CD4-positive, alpha-beta T cell treated with Interleukin-2 at 100 ng/mL for 4 hours (primary cell): ENCODE measurements around the gene THOP1.

Experiments
- DNase-seq: peaks from one replicate; pipeline ENCODE4 v3.0.0-alpha.2; 2020; ENCODE audit warnings: low spot score

THOP1 gene

GRCh38 chr19:2762783-2763496 lies 22.4 kb upstream of the THOP1 start:
- no peak for DNase-seq

DNA sequence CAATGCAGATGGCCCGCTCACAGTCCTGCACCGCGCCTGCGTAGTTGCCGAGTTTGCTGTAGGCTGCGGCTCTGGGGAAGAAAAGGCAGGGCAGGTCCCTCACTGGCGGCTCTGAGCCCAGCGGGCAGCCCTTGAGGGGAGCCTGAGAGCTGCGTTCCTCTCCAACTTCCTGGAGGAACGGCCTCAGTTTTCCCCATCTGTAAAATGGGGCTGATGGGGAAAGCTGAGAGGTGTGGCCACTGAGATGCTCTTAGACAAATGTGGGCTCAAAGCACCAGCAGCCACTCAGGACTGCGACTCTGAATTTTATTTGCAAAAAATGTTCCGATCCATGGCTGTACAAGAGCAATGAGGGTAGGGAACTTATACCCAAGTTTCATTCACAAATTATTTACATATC lies 21.6 kb upstream of the THOP1 start:
- DNase-seq, result no peak

GRCh38 chr19:2764945-2765344 lies 20.4 kb upstream of the THOP1 start:
- DNase-seq, result no peak

DNA sequence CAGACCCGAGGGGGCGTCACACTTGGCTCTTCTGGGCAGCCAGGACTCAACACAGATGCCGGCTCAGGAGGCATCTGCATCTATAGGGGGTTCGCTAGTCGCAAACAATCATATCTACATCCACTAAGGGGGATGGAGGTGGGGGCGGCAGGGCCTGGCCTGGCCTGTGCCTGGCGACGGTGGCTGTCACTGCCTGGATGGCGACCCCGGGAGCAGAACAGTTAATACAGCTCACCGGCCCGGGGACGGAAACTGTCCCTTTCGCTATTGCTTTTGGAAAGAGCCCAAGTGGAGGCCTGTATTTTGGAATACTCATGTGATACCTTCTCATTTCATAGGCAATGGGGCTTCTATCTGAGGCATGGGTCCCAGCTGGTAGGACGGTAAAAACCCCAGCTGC lies 19.9 kb upstream of the THOP1 start:
- DNase-seq, result no peak

DNA sequence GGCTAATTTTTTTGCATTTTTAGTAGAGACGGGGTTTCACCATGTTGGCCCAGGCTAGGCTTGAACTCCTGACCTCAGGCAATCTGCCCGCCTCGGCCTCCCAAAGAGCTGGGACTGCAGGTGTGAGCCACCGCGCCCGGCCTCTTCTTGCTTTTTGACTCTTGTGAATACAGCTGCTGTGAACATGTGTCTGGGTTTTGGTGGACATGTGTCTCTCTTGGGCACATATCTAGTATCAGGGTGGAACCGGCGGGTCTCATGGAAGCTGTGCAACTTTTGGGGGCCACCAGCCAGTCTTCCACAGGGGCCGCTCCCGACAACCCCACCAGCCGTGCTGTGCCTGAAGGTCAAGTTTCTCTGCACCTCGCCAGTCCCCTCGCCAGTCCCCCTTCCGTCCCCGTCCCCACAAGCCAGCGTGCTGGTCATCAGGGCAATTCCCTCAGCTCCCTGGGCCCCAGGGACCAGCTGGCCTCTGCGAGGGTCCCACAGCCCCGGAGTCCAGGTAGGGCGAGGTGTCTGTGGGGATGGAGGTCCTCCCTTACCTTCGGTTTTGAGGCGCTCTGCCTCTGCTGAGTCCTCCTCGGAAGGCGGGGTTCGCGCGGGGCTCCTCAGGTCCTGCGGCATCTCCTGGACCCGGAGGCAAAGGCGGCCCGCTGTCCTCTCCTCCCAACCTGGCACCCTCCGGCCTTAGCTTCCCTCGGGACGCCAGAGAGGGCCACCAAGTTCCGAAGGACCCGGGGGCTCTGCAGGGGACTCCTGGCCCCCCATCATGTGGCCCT lies 18.5 kb upstream of the THOP1 start:
- no peak for DNase-seq

GRCh38 chr19:2767688-2768087 lies 17.6 kb upstream of the THOP1 start:
- DNase-seq, result no peak

- DNase-seq, result no peak
Observed at GRCh38 chr19:2768365-2769132, 16.8 kb upstream of the THOP1 start.

- no peak for DNase-seq
Observed at GRCh38 chr19:2769218-2769617, 16.1 kb upstream of the THOP1 start.

- DNase-seq, result no peak
Observed at GRCh38 chr19:2770055-2771013, 15.0 kb upstream of the THOP1 start.

DNA sequence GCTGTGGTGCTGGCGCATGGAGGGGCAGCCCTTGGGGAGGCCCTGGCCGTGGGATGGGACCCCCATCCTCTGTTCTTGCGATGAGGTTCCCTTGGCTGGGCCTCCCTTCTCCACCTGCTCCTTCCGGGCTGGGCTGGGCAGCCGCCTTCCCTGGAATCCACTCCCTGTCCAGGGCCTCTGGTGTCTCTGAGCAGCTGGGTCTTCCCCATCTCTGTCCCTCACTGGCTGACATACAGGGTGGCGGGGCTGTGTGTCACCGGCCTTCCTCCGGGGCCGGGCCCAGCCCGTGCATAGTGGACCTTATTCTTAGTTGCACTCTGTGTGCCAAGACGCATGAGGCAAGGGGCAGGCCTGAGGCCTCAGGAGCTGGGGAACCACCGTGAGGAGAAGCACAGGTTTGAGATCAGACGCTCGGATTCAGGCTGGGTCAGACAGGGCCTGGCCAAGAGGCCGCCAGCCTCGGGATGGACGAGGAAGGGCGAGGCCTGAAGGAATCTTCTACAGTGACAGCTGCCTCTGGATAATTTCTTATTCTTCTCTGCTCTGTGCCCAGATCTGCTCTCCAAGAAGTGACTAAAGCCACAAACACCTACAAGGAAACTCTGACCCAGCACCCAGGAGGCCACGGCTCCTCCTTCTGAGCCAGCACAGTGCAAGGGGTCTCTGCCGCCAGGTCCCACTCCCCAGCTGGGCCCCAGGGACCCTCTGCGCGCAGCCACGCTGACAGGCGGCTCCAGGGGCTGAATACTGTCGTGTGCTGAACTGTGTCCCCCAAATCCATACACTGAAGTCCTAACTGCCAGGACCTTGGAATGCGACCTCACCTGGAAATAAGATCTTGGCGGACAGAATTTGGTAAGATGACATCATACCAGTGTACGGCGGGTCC lies 13.3 kb upstream of the THOP1 start:
- DNase-seq, result no peak

DNA sequence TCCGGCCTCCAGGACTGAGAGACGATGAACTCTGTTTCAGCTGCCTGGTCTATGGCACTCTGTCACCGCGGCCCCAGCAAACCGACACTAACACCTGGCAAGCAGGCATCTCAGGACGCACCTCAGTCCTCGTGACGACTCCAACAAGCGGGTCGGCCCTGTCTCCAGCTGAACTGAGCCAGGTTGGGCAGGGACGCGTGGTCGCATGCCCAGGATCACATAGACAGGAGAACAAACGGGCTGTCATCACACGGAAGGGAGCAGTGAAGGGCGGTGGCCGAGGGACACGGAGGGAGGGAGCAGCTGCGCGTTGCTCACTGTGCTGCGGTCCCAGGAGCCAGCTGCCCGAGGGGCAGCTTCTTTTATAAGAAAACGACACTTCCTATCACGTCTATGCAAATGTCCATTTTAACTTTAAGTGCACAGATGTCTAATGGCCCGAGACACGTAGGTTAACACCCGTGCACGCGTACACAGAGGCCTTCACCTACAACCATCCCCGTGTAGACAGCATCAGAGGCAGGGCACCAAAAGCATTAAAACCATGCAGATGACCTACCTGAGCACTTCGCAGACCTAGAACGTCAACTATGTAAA lies 11.1 kb upstream of the THOP1 start:
- DNase-seq, result no peak

DNA sequence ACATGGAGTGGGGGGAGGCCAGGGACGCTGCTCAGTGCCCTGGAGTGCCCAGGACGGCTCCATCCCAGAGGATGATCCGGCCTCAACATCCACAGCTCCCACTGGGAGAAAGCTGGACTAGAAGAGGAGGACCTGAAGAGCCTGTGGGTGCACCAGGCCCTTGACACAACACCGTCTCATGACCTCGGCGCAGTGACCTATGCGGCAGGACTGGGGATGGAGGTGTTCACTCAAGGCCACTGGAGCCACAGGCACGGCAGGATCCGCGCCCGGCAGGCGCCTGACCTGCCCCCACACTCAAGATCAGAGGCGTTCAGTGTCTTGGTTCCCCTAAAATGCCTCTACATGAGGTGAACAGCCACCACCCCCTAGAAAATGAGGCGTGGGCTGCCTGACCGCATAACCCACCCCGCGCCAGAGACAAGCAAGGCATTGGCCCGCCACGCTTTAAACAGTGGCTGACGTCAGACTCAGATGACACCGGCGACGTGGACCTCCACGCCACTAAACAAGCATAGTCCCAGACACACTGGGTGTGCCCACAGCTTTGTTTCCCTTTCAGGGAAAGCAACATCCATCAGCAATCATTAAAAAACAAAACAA lies 10.2 kb upstream of the THOP1 start:
- no peak for DNase-seq

GRCh38 chr19:2775556-2776430 lies 9.5 kb upstream of the THOP1 start:
- DNase-seq, result peak; percentile 64

- no peak for DNase-seq
Observed at GRCh38 chr19:2777952-2778683, 7.2 kb upstream of the THOP1 start.

- DNase-seq, result no peak
Observed at GRCh38 chr19:2779121-2779740, 6.1 kb upstream of the THOP1 start.

- DNase-seq, result no peak
Observed at GRCh38 chr19:2780284-2780683, 5.0 kb upstream of the THOP1 start.

DNA sequence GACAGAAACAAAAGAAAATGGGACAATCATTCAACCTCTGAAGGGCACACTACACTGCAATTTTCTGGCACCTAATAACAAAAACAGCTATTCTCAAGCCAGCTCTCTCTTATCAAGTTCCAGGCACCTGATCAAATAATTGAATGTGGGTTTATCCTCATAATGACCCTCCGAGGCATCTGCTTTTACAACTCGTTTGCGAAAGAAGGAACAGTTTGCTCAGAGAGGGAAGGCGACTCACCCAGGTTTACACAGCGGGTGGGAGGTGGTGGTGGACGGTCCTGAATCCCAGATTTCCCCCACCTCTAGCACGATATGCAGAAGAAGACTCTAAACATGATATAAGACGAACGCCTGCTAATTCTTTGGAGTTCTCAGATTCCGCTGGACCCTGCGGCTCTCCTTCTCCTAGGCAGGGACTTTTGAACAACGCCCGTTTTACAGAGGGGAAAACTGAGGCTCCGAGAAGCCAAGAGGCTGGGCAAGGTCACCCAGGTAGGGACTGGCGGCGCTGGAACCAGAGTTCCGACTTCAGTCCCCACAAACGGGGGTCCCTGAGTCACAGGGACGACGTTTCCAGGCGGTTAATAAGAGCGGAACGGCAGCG lies 2.9 kb upstream of the THOP1 start:
- DNase-seq, result no peak
